Bronchial epithelial cell (primary cell): ENCODE results near the gene IL20RB. TPM values are rescaled to one million over a fixed set of nuclear protein-coding genes. Genes with fewer than 3 reads are reported as not detected.
"Not testable (repeated sequence)": the region's sequence is repeated elsewhere in the genome, so short reads cannot be mapped to it uniquely, and the experiment has no call there.

Experiments used
- DNase-seq: peaks from one replicate; pipeline ENCODE4 v3.0.0-alpha.2; 2010; ENCODE audit warnings: low read depth
- FAIRE-seq: peaks from 2 replicates; lab custom pipeline; 2011; peaks lifted over from hg19 to GRCh38; lab: Jason Lieb, UNC
- H3K27me3 ChIP-seq: 2 replicates; pipeline ENCODE4 v1.5.1; 2011; ENCODE audit warnings: low read length; ENCODE audit not compliant: control insufficient read depth, insufficient read depth
- H3K36me3 ChIP-seq: 2 replicates; pipeline ENCODE4 v1.5.1; 2011; ENCODE audit warnings: low read length; ENCODE audit not compliant: control insufficient read depth, insufficient read depth
- H3K4me3 ChIP-seq: 2 replicates; pipeline ENCODE4 v1.5.1; 2011; ENCODE audit warnings: mild to moderate bottlenecking, low read depth, low read length, control low read depth
- CTCF ChIP-seq: IDR thresholded peaks from 2 replicates; pipeline ENCODE4 v1.5.1; 2011; ENCODE audit warnings: mild to moderate bottlenecking, moderate library complexity, low read length, control low read depth, inconsistent platforms; ENCODE audit not compliant: insufficient read depth, severe bottlenecking
- total RNA-seq: library from RNA; depleted of rRNA; stranded (reverse); fragments of >200 nt; gene quantifications from 2 replicates; pipeline ENCODE4 v1.2.1, GENCODE V29; 2014

IL20RB gene
- total RNA-seq, 1 donor from 2014 or later, result 150 TPM

GRCh38 chr3:137000039-137000438 lies 42.3 kb downstream of the IL20RB start:
- TF ChIP-seq CTCF, result no peak
- no peaks in the 10 kb centered on the region for H3K27me3 ChIP-seq
- DNase-seq (no peak), FAIRE-seq (no peak)
- peaks cover 22% of the 10 kb centered on the region for H3K36me3 ChIP-seq
- no peak overlapping the region for H3K4me3 ChIP-seq

- not testable (repeated sequence) for DNase-seq, H3K4me3 ChIP-seq, H3K27me3 ChIP-seq, FAIRE-seq
- peaks cover 11% of the 10 kb centered on the region for H3K36me3 ChIP-seq
Measured at GRCh38 chr3:137007376-137007775, 49.6 kb downstream of the IL20RB start.

- no peak for FAIRE-seq
- TF ChIP-seq CTCF, result no peak
- Histone ChIP-seq H3K36me3 (peaks cover 11% of the 10 kb centered on the region), H3K27me3 (no peaks in the 10 kb centered on the region), H3K4me3 (no peak overlapping the region)
- no peak for DNase-seq
Measured at GRCh38 chr3:137008131-137008530, 50.3 kb downstream of the IL20RB start.

- no peak overlapping the region for H3K4me3 ChIP-seq
- H3K27me3 ChIP-seq, result no peaks in the 10 kb centered on the region
- DNase-seq (no peak), FAIRE-seq (no peak)
- peaks cover 11% of the 10 kb centered on the region for H3K36me3 ChIP-seq
- no peak for TF ChIP-seq CTCF
Measured at GRCh38 chr3:137008976-137009375, 51.2 kb downstream of the IL20RB start.

- no peak for DNase-seq
- Histone ChIP-seq H3K27me3 (no peaks in the 10 kb centered on the region), H3K36me3 (peaks cover 11% of the 10 kb centered on the region), H3K4me3 (no peak overlapping the region)
- no peak for FAIRE-seq
- TF ChIP-seq CTCF, result no peak
Measured at GRCh38 chr3:137010137-137010536, 52.4 kb downstream of the IL20RB start.

GRCh38 chr3:137011153-137011552 lies 53.4 kb downstream of the IL20RB start:
- Histone ChIP-seq H3K27me3 (no peaks in the 10 kb centered on the region), H3K4me3 (no peak overlapping the region), H3K36me3 (peaks cover 11% of the 10 kb centered on the region)
- TF ChIP-seq CTCF, result no peak
- FAIRE-seq (no peak), DNase-seq (no peak)
